Muscle layer of duodenum (tissue), 2 donors: ENCODE results near the gene NPHS2.
"Not testable (repeated sequence)": the region's sequence is repeated elsewhere in the genome, so short reads cannot be mapped to it uniquely, and the experiment has no call there.

Experiments used
- H3K27ac ChIP-seq: one replicate; pipeline ENCODE4 v1.7.0; 2013; ENCODE audit warnings: mild to moderate bottlenecking, low read length
- H3K27me3 ChIP-seq: one replicate; pipeline ENCODE4 v1.7.0; 2013; ENCODE audit warnings: low read depth, mild to moderate bottlenecking, control low read depth, low read length
- H3K36me3 ChIP-seq, 2 donors: one replicate each; pipeline ENCODE4 v1.7.0; 2013; ENCODE audit warnings: low read length in 2 of 2, control low read depth in 1 of 2, mild to moderate bottlenecking in 1 of 2; ENCODE audit not compliant: insufficient read depth in 2 of 2, control insufficient read depth in 1 of 2
- H3K4me1 ChIP-seq, 2 donors: one replicate each; pipeline ENCODE4 v1.7.0; 2013; ENCODE audit warnings: low read length in 2 of 2, mild to moderate bottlenecking in 2 of 2, control low read depth in 1 of 2, moderate library complexity in 1 of 2; ENCODE audit not compliant: insufficient read depth in 2 of 2, control insufficient read depth in 1 of 2
- H3K4me3 ChIP-seq, 2 donors: one replicate each; pipeline ENCODE4 v1.7.0; 2013; ENCODE audit warnings: low read length in 2 of 2, low read depth in 1 of 2, mild to moderate bottlenecking in 1 of 2
- H3K9me3 ChIP-seq, 2 donors: one replicate each; pipeline ENCODE4 v1.7.0; 2013; ENCODE audit warnings: low read length in 2 of 2, control low read depth in 1 of 2, mild to moderate bottlenecking in 1 of 2; ENCODE audit not compliant: control insufficient read depth in 1 of 2
- donor health status: healthy.

The NPHS2 gene

GRCh38 chr1:179541774-179542173 lies 34.0 kb downstream of the NPHS2 start:
- Histone ChIP-seq H3K4me1 (no peaks in the 10 kb centered on the region), H3K36me3 (no peaks in the 10 kb centered on the region), H3K27ac (no peak overlapping the region), H3K27me3 (no peaks in the 10 kb centered on the region), H3K9me3 (peaks cover 0 to 3% of the 10 kb centered on the region in 2 donors), H3K4me3 (no peak overlapping the region)

GRCh38 chr1:179530352-179530751 lies 45.4 kb downstream of the NPHS2 start:
- no peaks in the 10 kb centered on the region for H3K27me3 ChIP-seq
- H3K4me3 ChIP-seq = no peak overlapping the region
- H3K27ac ChIP-seq = no peak overlapping the region
- H3K9me3 ChIP-seq = no peaks in the 10 kb centered on the region
- no peaks in the 10 kb centered on the region for H3K4me1 ChIP-seq
- no peaks in the 10 kb centered on the region for H3K36me3 ChIP-seq

DNA sequence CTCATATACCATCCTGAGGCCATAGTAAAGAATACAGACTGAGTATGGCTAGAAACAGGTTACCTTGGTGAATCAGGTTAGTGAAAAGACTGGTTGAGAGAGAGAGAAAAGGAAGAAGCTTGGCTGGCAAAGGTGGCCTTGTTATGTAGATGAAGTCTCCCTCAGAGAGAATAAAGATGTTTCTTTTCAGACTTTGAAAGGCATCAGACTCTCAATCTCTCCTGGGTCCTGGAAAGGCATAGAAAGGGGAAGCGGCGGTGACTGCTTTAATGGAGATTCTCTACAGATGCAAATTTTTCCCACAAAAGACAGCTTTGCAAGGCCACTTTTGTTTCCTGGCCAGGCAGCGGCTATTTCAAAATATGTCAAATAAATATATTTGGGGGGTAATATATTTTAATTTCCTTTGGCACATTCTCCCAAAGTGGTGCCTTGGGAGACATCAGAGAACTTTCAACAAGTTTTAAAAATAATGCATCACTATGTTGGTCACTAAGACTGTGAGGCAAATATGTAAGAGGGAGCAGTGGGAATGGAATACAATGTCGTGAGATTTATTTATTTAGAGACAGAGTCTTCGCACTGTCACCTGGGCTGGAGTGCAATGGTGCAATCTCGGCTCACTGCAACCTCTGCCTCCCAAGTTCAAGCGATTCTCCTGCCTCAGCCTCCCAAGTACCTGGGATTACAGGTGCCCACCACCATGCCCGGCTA lies 46.1 kb downstream of the NPHS2 start:
- no peaks in the 10 kb centered on the region for H3K4me1 ChIP-seq
- no peak overlapping the region for H3K4me3 ChIP-seq
- no peaks in the 10 kb centered on the region for H3K9me3 ChIP-seq
- no peaks in the 10 kb centered on the region for H3K36me3 ChIP-seq
- no peak overlapping the region for H3K27ac ChIP-seq
- H3K27me3 ChIP-seq = no peaks in the 10 kb centered on the region

GRCh38 chr1:179518544-179518943 lies 57.2 kb downstream of the NPHS2 start:
- not testable (repeated sequence) for H3K36me3 ChIP-seq, H3K9me3 ChIP-seq, H3K27me3 ChIP-seq, H3K27ac ChIP-seq, H3K4me1 ChIP-seq, H3K4me3 ChIP-seq

GRCh38 chr1:179516976-179517705 lies 58.6 kb downstream of the NPHS2 start:
- Histone ChIP-seq H3K36me3 (no peaks in the 10 kb centered on the region), H3K27ac (no peak overlapping the region), H3K27me3 (no peaks in the 10 kb centered on the region), H3K4me3 (no peak overlapping the region), H3K9me3 (no peaks in the 10 kb centered on the region), H3K4me1 (no peaks in the 10 kb centered on the region)

DNA sequence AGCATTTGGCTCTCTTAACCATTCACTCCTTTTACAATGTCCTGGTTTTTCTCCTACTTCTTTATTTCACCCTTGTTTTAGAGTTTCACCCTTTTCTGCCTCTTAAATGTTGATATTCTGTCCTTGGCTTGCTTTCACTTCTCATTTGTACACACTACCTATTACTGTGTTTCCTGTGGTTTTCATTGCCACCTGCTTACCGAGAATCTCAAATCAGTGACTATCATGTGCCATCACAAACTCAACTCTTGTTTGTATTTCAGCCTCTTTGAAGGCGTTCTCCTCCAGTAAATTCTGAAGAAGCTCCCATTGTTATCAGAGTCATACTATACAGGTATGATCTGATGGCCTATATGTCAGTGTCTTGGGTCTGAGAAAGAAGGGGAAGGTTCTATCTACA lies 65.7 kb downstream of the NPHS2 start:
- Histone ChIP-seq H3K4me3 (no peak overlapping the region), H3K9me3 (no peaks in the 10 kb centered on the region), H3K36me3 (no peaks in the 10 kb centered on the region), H3K27ac (no peak overlapping the region), H3K27me3 (no peaks in the 10 kb centered on the region), H3K4me1 (no peaks in the 10 kb centered on the region)

- Histone ChIP-seq H3K27ac (no peak overlapping the region), H3K4me1 (no peaks in the 10 kb centered on the region), H3K27me3 (no peaks in the 10 kb centered on the region), H3K9me3 (no peaks in the 10 kb centered on the region), H3K4me3 (no peak overlapping the region), H3K36me3 (no peaks in the 10 kb centered on the region)
Measured at GRCh38 chr1:179509384-179509783, 66.4 kb downstream of the NPHS2 start.

- Histone ChIP-seq H3K36me3 (no peaks in the 10 kb centered on the region), H3K27me3 (no peaks in the 10 kb centered on the region), H3K4me3 (no peak overlapping the region)
Measured at GRCh38 chr1:179506199-179506598, 69.5 kb downstream of the NPHS2 start.

More at GRCh38 chr1:179506199-179506598, 69.5 kb downstream of the NPHS2 start:
- Histone ChIP-seq H3K27ac (no peak overlapping the region), H3K9me3 (no peaks in the 10 kb centered on the region), H3K4me1 (no peaks in the 10 kb centered on the region)
